ENCODE measurements around the gene IQCM. TPM values are rescaled to one million over a fixed set of nuclear protein-coding genes. Genes with fewer than 3 reads are reported as not detected.

IQCM gene
- total RNA-seq, 6 experiments from 2014 or later, result not detected

GRCh38 chr4:149823769-149824221 is 8.2 kb upstream of the IQCM start:
- WGBS (ENCODE audit: insufficient coverage, low coverage, low lambda C conversion rate, missing lambda C conversion rate), result 51% methylated on average over 4 of the region's 4 CpGs
- H3K36me3 ChIP-seq, result no peaks in the 10 kb centered on the region
- intact Hi-C loops (cut with DNase I), result no loop called here
- H3K27me3 ChIP-seq, result no peaks in the 10 kb centered on the region
- no peak for ATAC-seq
- no peaks in the 10 kb centered on the region for H3K4me1 ChIP-seq
- TF ChIP-seq CTCF (IDR thresholded peaks at IDR 0.05) (no peak), POLR2A (IDR thresholded peaks at IDR 0.05) (no peak)
- no peak for DNase-seq
- no peak overlapping the region for H3K27ac ChIP-seq
- H3K9me3 ChIP-seq, result no peaks in the 10 kb centered on the region
- H3K4me3 ChIP-seq, result no peak overlapping the region

- Histone ChIP-seq H3K36me3 (no peaks in the 10 kb centered on the region), H3K4me3 (no peak overlapping the region), H3K27ac (no peak overlapping the region), H3K27me3 (no peaks in the 10 kb centered on the region), H3K9me3 (no peaks in the 10 kb centered on the region), H3K4me1 (no peaks in the 10 kb centered on the region)
- DNase-seq (no peak), ATAC-seq (no peak)
- intact Hi-C loops (cut with DNase I), result no loop called here
- TF ChIP-seq POLR2A (IDR thresholded peaks at IDR 0.05) (no peak), CTCF (IDR thresholded peaks at IDR 0.05) (no peak)
- 14% methylated on average over 2 of the region's 2 CpGs for WGBS (ENCODE audit: insufficient coverage, low coverage, low lambda C conversion rate, missing lambda C conversion rate)
These were observed 14.2 kb downstream of the IQCM start for GRCh38 chr4:149801416-149801815.

GRCh38 chr4:149799546-149799945 is 16.1 kb downstream of the IQCM start:
- intact Hi-C loops (cut with DNase I), result no loop called here
- Histone ChIP-seq H3K36me3 (no peaks in the 10 kb centered on the region), H3K9me3 (no peaks in the 10 kb centered on the region), H3K27me3 (no peaks in the 10 kb centered on the region), H3K27ac (no peak overlapping the region), H3K4me3 (no peak overlapping the region), H3K4me1 (no peaks in the 10 kb centered on the region)
- no peak for DNase-seq
- TF ChIP-seq POLR2A (IDR thresholded peaks at IDR 0.05) (no peak), CTCF (IDR thresholded peaks at IDR 0.05) (no peak)
- no peak for ATAC-seq
- WGBS (ENCODE audit: insufficient coverage, low coverage, low lambda C conversion rate, missing lambda C conversion rate), result 50% methylated on average over 1 of the region's 1 CpG

- Histone ChIP-seq H3K27me3 (no peaks in the 10 kb centered on the region), H3K9me3 (no peaks in the 10 kb centered on the region), H3K27ac (no peak overlapping the region), H3K36me3 (no peaks in the 10 kb centered on the region), H3K4me1 (no peaks in the 10 kb centered on the region), H3K4me3 (no peak overlapping the region)
- DNase-seq (no peak), ATAC-seq (no peak)
- intact Hi-C loops (cut with DNase I), result no loop called here
- no peak for TF ChIP-seq CTCF (IDR thresholded peaks at IDR 0.05)
- TF ChIP-seq POLR2A (IDR thresholded peaks at IDR 0.05), result no peak
These were observed 19.3 kb downstream of the IQCM start for GRCh38 chr4:149796381-149796780.

GRCh38 chr4:149795256-149795655 is 20.4 kb downstream of the IQCM start:
- 17% methylated on average over 1 of the region's 4 CpGs for WGBS (ENCODE audit: insufficient coverage, low coverage, low lambda C conversion rate, missing lambda C conversion rate)
- TF ChIP-seq POLR2A (IDR thresholded peaks at IDR 0.05) (no peak), CTCF (IDR thresholded peaks at IDR 0.05) (peak in 1 of 4 donors; percentile 22)
- ATAC-seq (peak; percentile 20 to 87 (median 44)), DNase-seq (peak in 2 of 3 donors; percentile 62 to 68)
- Histone ChIP-seq H3K36me3 (no peaks in the 10 kb centered on the region), H3K4me1 (no peaks in the 10 kb centered on the region), H3K27me3 (no peaks in the 10 kb centered on the region), H3K4me3 (no peak overlapping the region), H3K9me3 (no peaks in the 10 kb centered on the region), H3K27ac (no peak overlapping the region)
- intact Hi-C loops (cut with DNase I), result no loop called here
